ENCODE data around the gene GOLGA3. TPM values are rescaled to one million over a fixed set of nuclear protein-coding genes. Genes with fewer than 3 reads are reported as not detected.

The GOLGA3 gene
- total and polyA plus RNA-seq, 2 donors (not counting 1 experiment from before 2014, with no cell fraction given) = 32.7 to 66.0 TPM

- no peak for DNase-seq
Observed at GRCh38 chr12:132835076-132836025, 6.7 kb upstream of the GOLGA3 start.

GRCh38 chr12:132834181-132834711, 5.6 kb upstream of the GOLGA3 start:
- Mint-ChIP-seq H3K27ac (peak overlapping the region; percentile 74), H3K27me3 (no peaks in the 10 kb centered on the region), H3K9me3 (ENCODE audit: insufficient read depth) (no peaks in the 10 kb centered on the region), H3K4me3 (no peak overlapping the region), H3K4me1 (peaks cover 18% of the 10 kb centered on the region)
- Histone ChIP-seq H3K9ac (ENCODE audit: low read length) (no peak overlapping the region), H3K27me3 (replicated peaks in 1 of 4; ENCODE audit: control extremely low read depth in 1 of 4, control insufficient read depth in 3 of 4, insufficient read depth in 4 of 4, low read length in 3 of 4) (no peaks in the 10 kb centered on the region), H3K27ac (ENCODE audit: low read length in 2 of 2) (peak overlapping the region in 1 of 2 donors; percentile 26), H2AFZ (ENCODE audit: insufficient read depth, low read depth, low read length, poor library complexity, severe bottlenecking) (peak overlapping the region; percentile 10), H3K36me3 (replicated peaks in 1 of 2; ENCODE audit: control extremely low read depth in 1 of 2, control insufficient read depth in 1 of 2, extremely low read depth in 1 of 2, insufficient read depth in 2 of 2, low read length in 1 of 2) (peaks cover 0 to 4% of the 10 kb centered on the region in 2 experiments), H3K79me2 (ENCODE audit: control insufficient read depth, insufficient read depth, low read length) (peaks cover 9% of the 10 kb centered on the region), H3K4me2 (replicated peaks; ENCODE audit: low read depth, low read length, poor library complexity, severe bottlenecking) (peak overlapping the region; percentile 36), H3K4me1 (ENCODE audit: control insufficient read depth in 2 of 2, insufficient read depth in 2 of 2, low read length in 2 of 2) (peaks cover 4 to 7% of the 10 kb centered on the region in 2 donors), H3K9me3 (ENCODE audit: control extremely low read depth in 1 of 3, control insufficient read depth in 2 of 3, insufficient read depth in 1 of 3, low read length in 2 of 3) (peaks cover 0 to 2% (median 0%) of the 10 kb centered on the region in 3 donors), H3K4me3 (ENCODE audit: control extremely low read depth in 1 of 5, extremely low read depth in 1 of 5, insufficient read depth in 1 of 5, low read depth in 2 of 5, low read length in 4 of 5) (no peak overlapping the region), H4K20me1 (ENCODE audit: control insufficient read depth, insufficient read depth, low read length, poor library complexity, severe bottlenecking) (peaks cover 6% of the 10 kb centered on the region)
- POLR2A ChIA-PET = interaction anchor here (0.5 kb wide), 1 partner anchor 66 kb away, joined by 5 read pairs; no protein-coding TSS in a partner anchor
- intact Hi-C loops (cut with micrococcal nuclease) = no loop called here
- no peak for ATAC-seq (ENCODE audit: low read depth)
- CTCF ChIA-PET = interaction anchor here (1.1 kb wide), 1 partner anchor 9 kb away, joined by 3 read pairs; no protein-coding TSS in a partner anchor
- 83% methylated on average over 1 of the region's 5 CpGs for WGBS (ENCODE audit: insufficient coverage)
- no peak for TF ChIP-seq EZH2 (IDR thresholded peaks at IDR 0.05; ENCODE audit: borderline replicate concordance, insufficient read depth, low read depth, low read length, poor library complexity, severe bottlenecking)
- TF ChIP-seq CTCF (IDR thresholded peaks at IDR 0.05) = no peak
- DNase-seq = no peak

More at GRCh38 chr12:132835076-132836025, 6.7 kb upstream of the GOLGA3 start:
- Histone ChIP-seq H3K79me2 (ENCODE audit: control insufficient read depth, insufficient read depth, low read length) (peaks cover 13% of the 10 kb centered on the region), H3K9me3 (ENCODE audit: control extremely low read depth in 1 of 3, control insufficient read depth in 2 of 3, insufficient read depth in 1 of 3, low read length in 2 of 3) (peaks cover 0 to 7% (median 0%) of the 10 kb centered on the region in 3 donors), H3K4me3 (ENCODE audit: control extremely low read depth in 1 of 5, extremely low read depth in 1 of 5, insufficient read depth in 1 of 5, low read depth in 2 of 5, low read length in 4 of 5) (no peak overlapping the region), H3K27ac (ENCODE audit: low read length in 2 of 2) (no peak overlapping the region), H3K36me3 (replicated peaks in 1 of 2; ENCODE audit: control extremely low read depth in 1 of 2, control insufficient read depth in 1 of 2, extremely low read depth in 1 of 2, insufficient read depth in 2 of 2, low read length in 1 of 2) (peaks cover 0 to 9% of the 10 kb centered on the region in 2 experiments), H4K20me1 (ENCODE audit: control insufficient read depth, insufficient read depth, low read length, poor library complexity, severe bottlenecking) (peaks cover 13% of the 10 kb centered on the region), H3K4me1 (ENCODE audit: control insufficient read depth in 2 of 2, insufficient read depth in 2 of 2, low read length in 2 of 2) (peaks cover 0 to 3% of the 10 kb centered on the region in 2 donors), H2AFZ (ENCODE audit: insufficient read depth, low read depth, low read length, poor library complexity, severe bottlenecking) (no peak overlapping the region), H3K9ac (ENCODE audit: low read length) (no peak overlapping the region), H3K27me3 (replicated peaks in 1 of 4; ENCODE audit: control extremely low read depth in 1 of 4, control insufficient read depth in 3 of 4, insufficient read depth in 4 of 4, low read length in 3 of 4) (no peaks in the 10 kb centered on the region), H3K4me2 (replicated peaks; ENCODE audit: low read depth, low read length, poor library complexity, severe bottlenecking) (no peak overlapping the region)
- no peak overlapping the region for H3K27ac Mint-ChIP-seq
- intact Hi-C loops (cut with micrococcal nuclease) = no loop called here
- TF ChIP-seq EZH2 (IDR thresholded peaks at IDR 0.05; ENCODE audit: borderline replicate concordance, insufficient read depth, low read depth, low read length, poor library complexity, severe bottlenecking) = no peak
- WGBS (ENCODE audit: insufficient coverage) = 91% methylated on average over 35 of the region's 42 CpGs
- H3K27me3 Mint-ChIP-seq = no peaks in the 10 kb centered on the region
- ATAC-seq (ENCODE audit: low read depth) = no peak
- no peak overlapping the region for H3K4me3 Mint-ChIP-seq
- no peaks in the 10 kb centered on the region for H3K9me3 Mint-ChIP-seq (ENCODE audit: insufficient read depth)
- peaks cover 13% of the 10 kb centered on the region for H3K4me1 Mint-ChIP-seq
- CTCF ChIA-PET = interaction anchor here (0.6 kb wide), 1 partner anchor 23 kb away, joined by 3 read pairs; no protein-coding TSS in a partner anchor
- POLR2A ChIA-PET = no interaction called here

All from B cell (primary cell).